Activated T-cell treated with anti-CD3 and anti-CD28 coated beads, Interleukin-2, amount 50 U/mL, for 4 hours (primary cell): ENCODE results near the gene ANKRD50. TPM values are rescaled to one million over a fixed set of nuclear protein-coding genes. Genes with fewer than 3 reads are reported as not detected.

ENCODE experiments used
- ATAC-seq, 2 donors: fragments of 200-7000 bp; cut with Tn5 transposase; one replicate each; pipeline ENCODE4 v1.10.0; 2021
- DNase-seq: peaks from one replicate; pipeline ENCODE4 v3.0.0-alpha.2; 2020
- H3K27me3 Mint-ChIP-seq: one replicate; pipeline ENCODE4 v1.8.0; 2021; ENCODE audit warnings: low read depth, mixed read lengths
- H3K36me3 Mint-ChIP-seq: one replicate; pipeline ENCODE4 v1.8.0; 2022; ENCODE audit warnings: mixed read lengths; ENCODE audit not compliant: insufficient read depth
- H3K4me1 Mint-ChIP-seq: one replicate; pipeline ENCODE4 v1.8.0; 2021; ENCODE audit warnings: low read depth, mixed read lengths
- H3K4me3 Mint-ChIP-seq: one replicate; pipeline ENCODE4 v1.8.0; 2021; ENCODE audit warnings: mild to moderate bottlenecking, moderate library complexity, mixed read lengths
- H3K9me3 Mint-ChIP-seq: one replicate; pipeline ENCODE4 v1.8.0; 2021; ENCODE audit warnings: mixed read lengths
- total RNA-seq, 3 donors: library from RNA; stranded (reverse); gene quantifications; one replicate each; pipeline ENCODE4 v1.2.1, GENCODE V29; 2021

ANKRD50 gene
- total RNA-seq, 3 donors from 2014 or later: 0.20 to 0.37 (median 0.22) TPM

DNA sequence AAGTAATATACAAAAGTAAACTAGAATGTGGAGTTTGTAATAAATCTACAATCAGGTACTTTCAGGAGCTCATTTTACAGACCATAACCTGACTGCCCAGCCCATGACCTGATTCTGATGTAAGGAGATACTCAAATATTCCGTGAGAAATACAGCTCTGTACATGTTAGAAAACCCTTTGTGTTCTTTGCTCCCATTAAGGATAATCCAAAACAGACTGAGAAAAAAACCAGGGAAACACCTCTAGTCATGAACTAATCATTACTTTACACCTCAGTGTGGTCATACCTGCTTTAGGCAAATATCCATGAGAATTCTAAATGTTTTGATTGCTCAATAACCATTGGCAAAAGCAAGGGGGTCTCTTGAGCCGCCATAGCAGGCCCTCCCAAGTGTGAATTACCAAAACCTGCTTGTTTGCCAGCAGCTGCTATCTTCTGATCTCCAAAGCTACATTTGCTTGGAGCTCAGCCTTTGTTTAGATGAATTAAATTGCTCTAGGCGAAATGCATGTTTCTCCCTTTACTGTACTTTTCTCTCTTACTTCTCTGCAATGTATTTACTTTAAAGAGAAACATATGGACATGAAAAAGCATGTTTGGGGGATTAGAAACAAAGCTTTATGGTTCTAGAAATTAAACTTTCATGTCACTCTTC is 79.1 kb downstream of the ANKRD50 start:
- H3K27me3 Mint-ChIP-seq: no peaks in the 10 kb centered on the region
- DNase-seq: no peak
- no peaks in the 10 kb centered on the region for H3K36me3 Mint-ChIP-seq
- no peaks in the 10 kb centered on the region for H3K4me1 Mint-ChIP-seq
- ATAC-seq: no peak
- peaks cover 5% of the 10 kb centered on the region for H3K9me3 Mint-ChIP-seq
- no peak overlapping the region for H3K4me3 Mint-ChIP-seq

DNA sequence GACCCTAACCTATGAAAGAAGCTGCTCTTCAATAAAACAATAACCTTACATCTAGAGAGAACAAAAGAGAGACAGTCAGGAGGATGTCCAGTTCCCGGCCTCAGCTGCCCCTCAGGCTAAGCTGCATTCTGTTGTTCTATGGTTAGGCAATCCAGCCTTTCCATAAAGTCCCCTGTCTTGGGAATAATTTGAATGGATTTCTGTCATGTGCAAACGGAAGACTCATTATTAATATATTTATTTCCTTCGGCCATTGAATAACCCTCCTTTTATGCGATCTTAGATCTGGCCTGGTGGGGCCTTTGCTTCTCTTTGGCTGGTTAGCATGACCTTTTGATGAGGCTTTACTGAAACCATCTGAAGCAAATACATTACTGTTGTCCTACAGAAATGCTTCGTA is 80.1 kb downstream of the ANKRD50 start:
- DNase-seq: no peak
- no peak for ATAC-seq
- Mint-ChIP-seq H3K9me3 (peaks cover 5% of the 10 kb centered on the region), H3K36me3 (no peaks in the 10 kb centered on the region), H3K4me3 (no peak overlapping the region), H3K4me1 (no peaks in the 10 kb centered on the region), H3K27me3 (no peaks in the 10 kb centered on the region)

GRCh38 chr4:124631760-124632159 is 80.8 kb downstream of the ANKRD50 start:
- no peak overlapping the region for H3K4me3 Mint-ChIP-seq
- H3K27me3 Mint-ChIP-seq: no peaks in the 10 kb centered on the region
- peaks cover 5% of the 10 kb centered on the region for H3K9me3 Mint-ChIP-seq
- no peak for ATAC-seq
- H3K4me1 Mint-ChIP-seq: no peaks in the 10 kb centered on the region
- H3K36me3 Mint-ChIP-seq: no peaks in the 10 kb centered on the region
- no peak for DNase-seq

- no peaks in the 10 kb centered on the region for H3K4me1 Mint-ChIP-seq
- no peak overlapping the region for H3K4me3 Mint-ChIP-seq
- H3K27me3 Mint-ChIP-seq: no peaks in the 10 kb centered on the region
- no peak for ATAC-seq
- DNase-seq: no peak
- H3K9me3 Mint-ChIP-seq: peaks cover 5% of the 10 kb centered on the region
- H3K36me3 Mint-ChIP-seq: no peaks in the 10 kb centered on the region
Observed at GRCh38 chr4:124629681-124630080, 82.9 kb downstream of the ANKRD50 start.
